Measurements from ENCODE around the gene BCAS2. TPM values are rescaled to one million over a fixed set of nuclear protein-coding genes. Genes with fewer than 3 reads are reported as not detected.
"Not testable (repeated sequence)": the region's sequence is repeated elsewhere in the genome, so short reads cannot be mapped to it uniquely, and the experiment has no call there.

Gene BCAS2
- 10 to 100 TPM; 68.4 to 72.1 (median 69.4) TPM for polyA plus RNA-seq (ENCODE audit: insufficient read length in 3 of 3)

DNA sequence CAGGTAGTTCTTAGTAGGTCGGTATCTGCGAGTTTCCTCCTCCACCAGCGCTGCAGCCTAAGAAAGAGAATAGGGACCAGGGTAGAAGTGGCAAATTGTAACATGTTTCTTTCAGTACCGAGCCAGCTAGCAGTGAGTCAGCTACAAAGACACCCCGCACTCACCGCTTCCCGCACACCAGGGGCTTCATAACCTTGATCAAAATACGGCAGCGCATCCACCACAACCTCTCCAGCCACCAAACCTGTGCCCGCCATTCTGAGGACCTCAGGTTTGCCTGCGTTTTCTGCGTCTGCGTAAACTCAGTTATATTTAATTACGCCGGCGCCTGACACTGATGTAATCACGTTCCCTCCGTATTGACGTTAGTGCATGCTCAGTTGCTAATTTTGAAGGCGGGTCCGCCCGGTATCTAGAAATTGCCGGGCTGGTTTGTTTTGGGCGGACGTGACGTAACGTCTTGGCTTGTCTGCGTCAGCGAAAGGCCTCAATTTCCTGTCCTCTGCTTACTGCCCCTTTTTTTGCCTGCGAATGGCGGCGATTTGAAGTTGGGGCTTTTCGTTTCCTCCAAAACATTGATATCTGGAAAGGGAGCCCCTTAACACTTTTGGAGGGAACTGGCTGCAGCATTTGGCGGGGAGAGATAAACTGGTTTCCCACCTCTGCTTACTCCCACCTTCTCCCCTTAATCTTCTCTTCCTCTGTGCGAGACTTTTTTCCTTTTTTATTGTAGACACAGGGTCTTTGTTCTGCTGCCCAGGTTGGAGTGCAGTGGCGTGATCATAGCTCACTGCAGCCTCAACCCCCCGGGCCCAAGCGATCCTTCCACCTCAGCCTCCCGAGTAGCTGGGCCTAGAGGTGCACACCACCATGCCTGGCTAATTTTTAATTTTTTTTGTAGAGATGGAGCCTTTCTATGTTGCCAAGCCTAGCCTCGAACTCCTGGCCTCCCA lies at the start of gene BCAS2:
Gene BCAS2 (minus strand): TSS at position 281 of the 953 bp plus-strand sequence. CDS start 24 bp downstream, at position 257.
- peak; percentile 95 to 98 (median 97) for DNase-seq (ENCODE audit: low read depth in 3 of 3, low spot score in 2 of 3)

DNA sequence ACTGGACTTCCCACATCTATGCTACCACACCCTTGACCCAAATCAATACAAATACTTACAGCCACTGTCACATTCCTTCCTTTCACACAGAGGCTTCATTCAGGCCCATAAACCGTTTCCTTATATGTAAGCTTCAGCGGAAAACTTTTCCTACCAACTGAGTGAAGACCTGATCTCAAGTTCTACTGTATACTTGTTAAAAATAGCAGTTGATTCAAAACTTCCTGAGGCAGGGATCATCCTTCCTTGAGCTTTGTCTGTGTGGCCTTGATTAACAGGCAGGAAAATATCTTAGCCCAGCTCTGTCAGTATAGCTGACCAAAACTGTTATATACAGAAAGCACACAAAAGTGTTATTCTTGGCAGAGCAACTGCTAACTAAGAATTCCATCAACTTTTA lies 45.7 kb upstream of the BCAS2 start:
- DNase-seq (ENCODE audit: low read depth in 3 of 3, low spot score in 2 of 3) = no peak

DNA sequence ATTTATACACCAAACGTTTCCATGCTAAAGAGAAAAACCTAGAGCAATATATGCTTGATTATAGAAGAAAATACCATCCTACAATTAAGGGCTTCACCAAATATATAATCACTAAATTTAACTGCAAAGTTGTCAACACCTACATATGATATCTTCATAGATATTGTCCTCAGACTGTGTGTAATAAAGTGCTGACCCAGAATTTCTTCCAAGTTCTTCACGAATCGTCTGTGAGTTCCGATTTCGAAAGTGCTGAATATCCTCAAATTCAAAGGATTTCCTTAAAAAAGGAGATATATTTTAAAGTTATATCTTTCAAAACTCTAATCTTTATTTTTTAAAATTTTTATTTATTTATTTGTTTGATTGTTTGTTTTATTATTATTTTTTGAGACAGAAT lies 41.9 kb upstream of the BCAS2 start:
- DNase-seq (ENCODE audit: low read depth in 3 of 3, low spot score in 2 of 3) = no peak

DNA sequence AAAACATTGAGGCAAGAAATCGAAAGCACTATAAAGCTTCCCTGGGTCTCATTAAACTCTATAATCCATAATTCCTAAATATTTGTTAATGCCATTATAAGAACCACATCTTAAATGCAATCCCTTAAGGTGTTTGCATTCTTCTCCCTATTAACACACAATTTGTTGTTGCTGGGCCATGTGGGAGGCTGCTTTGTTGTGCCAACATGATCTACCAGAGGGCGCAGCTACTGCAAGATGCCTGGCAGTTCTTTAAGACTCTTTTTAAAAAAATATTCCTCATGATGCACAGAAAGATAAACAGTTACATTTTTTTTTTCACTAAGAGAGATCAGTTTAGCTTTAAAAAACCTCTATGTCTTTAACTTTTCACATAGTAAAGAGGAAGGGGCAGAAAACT lies 39.0 kb upstream of the BCAS2 start:
- DNase-seq (ENCODE audit: low read depth in 3 of 3, low spot score in 2 of 3) = no peak

DNA sequence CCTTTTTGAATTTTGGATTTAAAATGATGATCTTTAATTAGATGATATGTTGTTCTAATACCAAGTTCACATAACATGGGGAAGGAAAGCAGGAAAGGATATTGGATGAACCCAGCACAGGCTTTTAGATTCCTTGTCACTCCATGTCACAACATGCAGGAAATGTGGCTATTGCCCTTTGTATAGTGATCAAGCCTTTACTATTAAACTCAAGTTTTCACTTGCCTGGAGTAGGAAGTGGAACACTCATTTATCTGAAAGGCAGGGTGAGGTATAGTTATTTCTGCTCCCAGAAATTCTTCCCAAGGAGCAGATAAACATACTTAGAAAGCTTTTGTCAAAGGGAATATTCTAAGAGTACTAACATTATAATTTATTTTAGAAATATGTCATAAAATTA lies 37.2 kb upstream of the BCAS2 start:
- DNase-seq (ENCODE audit: low read depth in 3 of 3, low spot score in 2 of 3) = no peak

DNA sequence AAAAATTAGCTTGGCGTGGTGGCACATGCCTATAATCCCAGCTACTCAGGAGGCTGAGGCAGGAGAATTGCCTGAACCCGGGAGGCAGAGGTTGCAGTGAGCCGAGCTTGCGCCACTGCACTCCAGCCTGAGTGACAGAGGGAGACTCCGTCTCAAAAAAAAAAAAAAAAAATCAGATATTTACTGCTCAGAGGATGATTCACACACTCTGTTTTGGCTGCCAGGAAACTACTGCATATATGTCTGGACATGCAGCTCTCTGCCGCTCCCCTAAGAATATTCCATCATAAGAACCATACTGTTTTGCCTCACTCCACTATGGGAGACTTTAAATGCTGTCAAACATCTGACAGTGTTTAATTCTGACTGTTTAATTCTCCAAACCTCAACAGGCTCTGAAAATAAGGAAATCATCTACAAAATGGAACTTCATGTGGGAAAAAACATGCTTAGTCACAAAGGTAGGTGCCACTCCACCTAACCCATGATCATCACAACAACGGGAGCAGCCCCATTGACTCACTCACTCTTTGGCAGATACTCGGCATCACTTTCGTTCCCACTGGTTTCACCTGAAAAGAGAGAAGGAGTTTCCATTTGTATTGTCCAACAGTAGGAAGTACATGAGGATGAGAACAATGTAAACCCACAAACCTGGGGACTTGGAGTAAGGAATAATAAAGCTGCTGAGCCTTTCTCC lies 29.3 kb upstream of the BCAS2 start:
- no peak for DNase-seq (ENCODE audit: low read depth in 3 of 3, low spot score in 2 of 3)

DNA sequence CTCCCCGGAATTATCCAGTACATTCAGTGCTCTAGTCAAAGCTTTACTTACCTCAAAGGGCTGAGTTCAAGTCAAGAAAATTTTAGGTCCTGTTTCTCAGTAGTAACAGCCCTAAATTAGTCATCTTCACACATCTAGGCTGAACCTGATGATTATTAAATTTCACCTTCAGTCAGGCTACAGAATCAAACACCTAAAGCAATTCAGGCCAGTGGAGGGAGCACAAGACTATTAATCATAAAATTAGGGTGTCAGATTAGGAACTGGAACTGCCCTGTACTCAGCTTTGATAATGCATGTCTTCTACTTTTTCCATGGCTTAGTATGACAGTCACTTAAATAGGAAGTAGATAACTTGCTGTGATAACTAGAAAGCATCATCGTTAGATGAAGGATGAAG lies 28.4 kb upstream of the BCAS2 start:
- DNase-seq (ENCODE audit: low read depth in 3 of 3, low spot score in 2 of 3) = no peak

DNA sequence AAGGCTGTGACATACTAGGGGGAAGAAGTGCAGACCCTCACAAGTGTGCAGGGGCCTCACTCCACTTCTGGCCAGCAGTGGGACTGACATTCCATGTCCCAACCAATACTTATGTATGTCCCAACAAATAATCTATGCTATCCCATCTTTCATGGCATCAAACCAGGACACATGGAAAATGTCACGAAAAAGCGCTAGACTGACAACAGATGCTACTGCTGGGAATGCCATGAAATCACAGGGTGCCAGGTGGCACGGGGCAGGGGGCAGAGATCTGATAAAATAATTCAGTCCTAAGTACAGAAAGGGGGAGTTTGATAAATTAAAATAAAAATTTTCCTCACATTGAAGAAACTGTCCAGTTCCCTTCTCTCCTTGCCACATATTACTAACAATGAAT lies 27.6 kb upstream of the BCAS2 start:
- DNase-seq (ENCODE audit: low read depth in 3 of 3, low spot score in 2 of 3) = no peak

DNA sequence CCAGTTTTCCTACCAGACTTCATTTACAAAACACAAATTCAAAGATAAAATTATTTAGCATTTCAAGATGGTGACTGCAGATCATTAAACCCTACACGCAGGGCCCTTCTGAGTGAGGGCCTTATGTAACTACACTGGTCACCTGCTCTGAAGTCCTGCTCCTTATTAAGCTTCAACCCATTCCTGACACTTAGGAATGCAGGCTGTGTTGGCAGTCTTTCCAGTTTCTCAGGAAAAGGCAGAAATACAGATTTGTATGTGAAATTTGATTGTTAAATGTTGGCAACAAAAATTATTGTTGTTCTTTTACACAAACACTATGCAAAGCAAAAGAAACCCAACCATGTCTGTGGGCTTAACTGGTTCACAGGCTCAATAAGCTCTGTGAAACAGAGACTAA lies 25.8 kb upstream of the BCAS2 start:
- DNase-seq (ENCODE audit: low read depth in 3 of 3, low spot score in 2 of 3) = no peak

DNA sequence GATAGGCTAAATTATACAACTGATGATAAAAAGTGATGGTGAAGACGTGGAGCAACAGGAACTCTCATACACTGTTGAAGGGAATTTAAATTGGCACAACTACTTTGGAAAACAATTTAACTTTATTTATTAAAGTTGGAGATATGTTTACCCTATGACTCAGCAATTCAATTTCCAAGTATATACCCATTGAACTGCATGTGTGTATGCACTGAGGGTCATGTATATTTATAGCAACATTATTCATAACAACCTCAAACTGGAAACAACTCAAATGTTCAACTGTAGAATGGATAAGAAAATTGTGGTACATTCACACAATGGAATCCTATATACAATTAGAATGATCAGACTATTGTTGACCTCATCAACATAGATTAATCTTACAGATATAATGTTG lies 16.5 kb upstream of the BCAS2 start:
- DNase-seq (ENCODE audit: low read depth in 3 of 3, low spot score in 2 of 3) = no peak

DNA sequence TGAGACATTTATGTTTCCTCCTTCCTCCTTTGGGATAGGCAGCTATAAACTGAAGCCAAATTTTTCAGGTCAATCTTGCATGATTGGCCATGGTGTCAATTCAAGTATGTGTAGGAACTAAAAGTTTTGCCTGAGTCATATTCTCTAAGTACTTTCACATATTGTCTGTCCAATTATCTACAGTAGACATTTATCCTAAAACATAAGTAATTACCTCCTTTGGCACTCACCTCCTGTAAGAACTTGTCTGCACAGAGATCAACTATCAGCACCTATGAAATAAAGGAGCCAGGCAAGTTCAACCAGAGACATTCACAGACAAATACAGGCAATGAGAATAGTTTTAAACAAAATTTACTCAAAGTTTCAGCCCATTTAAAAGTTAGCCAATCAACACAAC lies 14.2 kb upstream of the BCAS2 start:
- DNase-seq (ENCODE audit: low read depth in 3 of 3, low spot score in 2 of 3) = no peak

DNA sequence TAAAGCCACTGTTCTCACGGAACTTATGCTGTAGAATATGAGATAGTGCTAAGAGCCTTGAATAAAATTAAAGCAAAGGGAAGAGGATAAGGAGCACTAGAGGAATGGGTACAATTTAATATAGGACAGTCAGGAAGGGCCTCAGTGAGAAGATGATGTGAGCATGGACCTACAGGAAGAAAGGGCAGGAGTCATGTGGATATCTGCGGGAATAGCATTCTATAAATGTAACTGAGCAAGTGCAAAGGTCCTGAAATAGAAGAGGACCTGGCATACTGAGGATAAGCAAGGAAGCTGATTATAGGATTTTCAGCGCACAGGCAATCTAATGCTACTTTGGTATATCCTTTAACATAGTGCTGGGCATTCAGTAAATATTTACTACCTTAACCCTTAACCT lies 12.6 kb upstream of the BCAS2 start:
- no peak for DNase-seq (ENCODE audit: low read depth in 3 of 3, low spot score in 2 of 3)

DNA sequence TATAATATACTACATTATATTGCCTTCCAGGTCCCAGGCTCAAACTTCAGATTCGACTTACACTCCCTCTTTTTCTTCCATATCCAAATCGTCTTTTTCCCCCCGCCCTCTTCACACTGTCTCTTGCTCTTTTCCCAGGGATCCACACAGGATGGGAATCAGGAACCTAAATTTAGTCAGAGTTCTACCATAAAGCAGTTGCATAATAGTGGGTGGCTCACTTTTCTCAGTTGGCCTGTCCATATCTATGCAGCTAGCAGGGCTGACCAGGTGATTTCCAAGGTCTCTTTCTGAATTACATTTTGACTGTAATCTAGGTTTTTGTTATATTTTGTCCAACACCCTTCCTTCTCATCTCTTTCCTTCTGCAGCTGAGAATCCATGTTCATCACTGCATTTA lies 7.7 kb upstream of the BCAS2 start:
- no peak for DNase-seq (ENCODE audit: low read depth in 3 of 3, low spot score in 2 of 3)

DNA sequence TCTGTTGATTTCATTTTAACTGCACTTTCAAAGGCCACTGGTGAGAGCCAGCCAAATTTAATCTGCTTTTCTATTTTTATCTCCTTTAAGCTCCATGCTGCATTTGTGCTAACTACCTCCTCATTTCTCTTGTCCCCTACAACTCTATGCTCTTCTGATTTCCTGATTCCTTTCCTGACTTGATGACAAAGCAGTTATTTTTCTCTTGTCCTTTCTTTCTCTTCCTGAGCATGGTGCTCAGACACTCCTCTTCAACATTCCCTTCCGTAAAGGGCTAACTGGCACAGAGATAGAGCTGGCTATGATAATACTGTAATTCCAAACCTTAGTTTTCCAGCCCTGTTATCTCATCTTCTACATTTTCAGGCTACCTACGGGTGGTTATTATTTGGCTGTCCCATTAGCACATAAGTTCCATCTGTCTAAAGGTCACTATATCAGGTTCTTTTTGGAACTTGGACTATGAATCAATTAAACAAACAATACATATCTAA lies 6.8 kb upstream of the BCAS2 start:
- no peak for DNase-seq (ENCODE audit: low read depth in 3 of 3, low spot score in 2 of 3)

DNA sequence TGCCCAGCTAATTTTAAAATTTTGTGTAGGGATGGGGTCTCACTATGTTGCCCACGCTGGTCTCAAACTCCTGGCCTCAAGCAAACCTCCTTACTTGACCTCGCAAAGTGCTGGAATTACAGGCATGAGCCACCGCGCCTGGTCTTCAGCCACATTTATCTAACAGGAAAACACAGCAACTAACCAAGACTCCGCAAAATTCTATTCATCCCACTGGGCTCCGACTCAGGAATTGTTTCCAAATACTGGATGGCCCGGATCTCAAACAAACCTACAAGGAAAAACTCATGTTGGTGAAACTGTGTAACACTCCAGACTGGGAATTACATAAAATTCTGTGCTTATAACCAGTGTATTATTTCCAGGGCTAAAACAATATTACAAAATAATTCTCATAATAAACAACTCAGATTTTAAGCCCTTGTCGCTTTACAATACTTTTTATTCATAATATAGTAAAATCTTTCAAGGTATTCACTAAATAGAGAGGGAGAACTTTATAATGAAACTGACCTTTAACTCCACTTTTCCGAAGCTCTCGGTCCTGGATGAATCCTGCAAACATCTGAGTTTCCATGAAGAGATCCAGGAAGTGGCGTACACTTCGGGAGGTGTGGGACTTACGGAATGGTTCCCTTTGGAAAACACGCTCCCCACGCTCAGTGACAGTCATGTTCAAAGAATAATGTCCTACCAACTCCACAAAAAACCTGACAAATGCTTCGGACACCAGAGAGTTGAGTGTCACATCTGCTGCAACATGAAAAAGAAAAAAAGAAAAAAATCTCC lies 6.0 kb upstream of the BCAS2 start:
- no peak for DNase-seq (ENCODE audit: low read depth in 3 of 3, low spot score in 2 of 3)

DNA sequence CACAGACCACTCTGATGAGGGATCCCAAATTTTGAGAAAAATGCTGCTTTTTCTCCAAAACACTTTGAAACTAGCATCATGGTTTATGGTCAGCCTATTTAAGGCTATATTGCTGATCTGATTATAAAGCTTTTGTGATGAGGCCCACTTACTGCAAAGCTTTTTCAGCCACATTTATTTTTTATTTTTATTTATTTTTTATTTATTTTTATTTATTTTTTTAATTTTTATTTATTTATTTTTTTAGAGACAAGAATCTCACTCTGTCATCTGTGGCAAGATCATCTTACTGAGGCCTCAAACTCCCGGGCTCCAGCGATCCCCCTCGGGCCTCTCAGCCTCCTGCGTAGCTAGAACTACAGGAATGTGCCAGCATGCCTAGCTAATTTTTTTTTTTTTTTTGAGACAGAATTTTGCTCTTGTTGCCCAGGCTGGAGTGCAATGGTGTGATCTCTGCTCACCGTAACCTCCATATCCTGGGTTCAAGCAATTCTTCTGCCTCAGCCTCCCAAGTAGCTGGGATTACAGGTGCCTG lies 5.2 kb upstream of the BCAS2 start:
- no peak for DNase-seq (ENCODE audit: low read depth in 3 of 3, low spot score in 2 of 3)

DNA sequence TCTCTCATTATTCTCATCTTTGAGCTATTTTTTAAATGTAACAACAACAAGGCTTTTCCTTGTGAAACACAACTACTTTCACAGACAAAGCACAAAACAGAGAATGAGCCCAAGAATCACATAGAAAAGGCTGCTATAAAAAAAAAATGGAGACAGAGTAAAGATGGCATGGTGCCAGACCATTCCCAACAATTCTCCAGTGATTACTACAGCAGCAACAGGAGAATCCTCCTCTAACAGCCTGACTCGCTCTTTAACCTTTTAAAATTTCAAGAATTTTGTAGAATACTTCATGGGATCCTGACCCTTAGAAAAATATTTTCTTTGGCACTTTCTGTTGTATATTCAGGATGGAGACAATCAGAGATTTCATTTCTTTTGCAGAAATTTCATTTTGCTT lies 3.8 kb upstream of the BCAS2 start:
- no peak for DNase-seq (ENCODE audit: low read depth in 3 of 3, low spot score in 2 of 3)

DNA sequence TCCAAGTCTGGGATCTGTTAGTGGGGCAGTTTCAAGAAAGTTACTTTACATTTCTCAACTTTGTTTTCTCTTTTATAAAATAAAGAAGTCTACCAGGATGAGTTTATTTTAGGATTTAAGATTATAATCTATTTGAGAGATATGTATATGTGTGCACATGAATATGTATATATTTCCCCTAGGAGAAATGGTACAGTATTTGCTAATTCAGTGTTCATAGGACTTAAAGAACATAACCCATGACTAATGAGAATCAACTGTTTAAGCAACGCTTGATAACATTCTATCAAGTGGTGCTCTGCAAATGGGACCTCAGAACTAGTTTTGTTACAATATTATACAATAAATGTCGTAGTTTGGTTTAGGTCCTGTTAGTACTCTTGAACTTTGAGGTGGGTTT lies 7.0 kb downstream of the BCAS2 start:
- DNase-seq (ENCODE audit: low read depth in 3 of 3, low spot score in 2 of 3) = no peak

DNA sequence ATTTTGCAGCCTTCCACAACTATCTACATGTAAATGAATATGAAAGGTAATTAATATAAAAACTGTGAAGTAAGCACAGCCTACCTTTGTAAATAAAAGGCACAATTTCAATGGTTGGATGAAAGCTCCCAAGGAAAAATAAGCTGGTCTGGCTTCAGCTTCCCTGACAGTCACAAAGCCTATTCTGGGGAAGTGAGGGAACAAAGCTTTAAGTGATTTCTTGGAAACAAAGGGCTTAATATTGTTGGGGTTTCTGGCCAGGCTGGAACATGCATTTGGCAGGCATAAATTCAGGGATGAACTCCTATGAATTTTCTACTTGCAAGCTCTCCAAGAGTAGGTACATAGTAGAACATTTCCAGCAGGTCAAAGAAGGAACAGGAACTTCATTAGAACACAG lies 17.3 kb downstream of the BCAS2 start:
- no peak for DNase-seq (ENCODE audit: low read depth in 3 of 3, low spot score in 2 of 3)

DNA sequence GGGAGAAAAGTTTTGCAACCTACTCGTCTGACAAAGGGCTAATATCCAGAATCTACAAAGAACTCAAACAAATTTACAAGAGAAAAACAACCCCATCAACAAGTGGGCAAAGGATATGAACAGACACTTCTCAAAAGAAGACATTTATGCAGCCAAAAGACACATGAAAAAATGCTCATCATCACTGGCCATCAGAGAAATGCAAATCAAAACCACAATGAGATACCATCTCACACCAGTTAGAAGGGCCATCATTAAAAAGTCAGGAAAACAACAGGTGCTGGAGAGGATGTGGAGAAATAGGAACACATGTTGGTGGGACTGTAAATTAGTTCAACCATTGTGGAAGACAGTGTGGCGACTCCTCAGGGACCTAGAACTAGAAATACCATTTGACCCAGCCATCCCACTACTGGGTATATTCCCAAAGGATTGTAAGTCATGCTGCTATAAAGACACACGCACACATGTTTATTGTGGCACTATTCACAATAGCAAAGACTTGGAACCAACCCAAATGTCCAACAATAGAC lies 18.4 kb downstream of the BCAS2 start:
- DNase-seq (ENCODE audit: low read depth in 3 of 3, low spot score in 2 of 3) = not testable (repeated sequence)
